WTC11 (cell line): ENCODE measurements around the gene CHPF.

Source experiments
- TCF7 ChIP-seq: sonication (generic); formaldehyde crosslinking; IDR thresholded peaks from 2 replicates; pipeline ENCODE4 v1.8.0; 2022; ENCODE audit warnings: mild to moderate bottlenecking, low read depth, missing genetic modification reagents, moderate library complexity
- TEAD4 ChIP-seq: sonication (generic); formaldehyde crosslinking; IDR thresholded peaks from 2 replicates; pipeline ENCODE4 v1.8.0; 2022; ENCODE audit warnings: mild to moderate bottlenecking, missing genetic modification reagents
- TF ChIP-seq, protein P1 (sequence below): fragments of 200-600 bp; IDR thresholded peaks from 2 replicates; pipeline ENCODE4 v1.8.0; 2022; ENCODE audit warnings: antibody characterized with exemption

- TF ChIP-seq, protein P1, sequence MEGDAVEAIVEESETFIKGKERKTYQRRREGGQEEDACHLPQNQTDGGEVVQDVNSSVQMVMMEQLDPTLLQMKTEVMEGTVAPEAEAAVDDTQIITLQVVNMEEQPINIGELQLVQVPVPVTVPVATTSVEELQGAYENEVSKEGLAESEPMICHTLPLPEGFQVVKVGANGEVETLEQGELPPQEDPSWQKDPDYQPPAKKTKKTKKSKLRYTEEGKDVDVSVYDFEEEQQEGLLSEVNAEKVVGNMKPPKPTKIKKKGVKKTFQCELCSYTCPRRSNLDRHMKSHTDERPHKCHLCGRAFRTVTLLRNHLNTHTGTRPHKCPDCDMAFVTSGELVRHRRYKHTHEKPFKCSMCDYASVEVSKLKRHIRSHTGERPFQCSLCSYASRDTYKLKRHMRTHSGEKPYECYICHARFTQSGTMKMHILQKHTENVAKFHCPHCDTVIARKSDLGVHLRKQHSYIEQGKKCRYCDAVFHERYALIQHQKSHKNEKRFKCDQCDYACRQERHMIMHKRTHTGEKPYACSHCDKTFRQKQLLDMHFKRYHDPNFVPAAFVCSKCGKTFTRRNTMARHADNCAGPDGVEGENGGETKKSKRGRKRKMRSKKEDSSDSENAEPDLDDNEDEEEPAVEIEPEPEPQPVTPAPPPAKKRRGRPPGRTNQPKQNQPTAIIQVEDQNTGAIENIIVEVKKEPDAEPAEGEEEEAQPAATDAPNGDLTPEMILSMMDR, result no peak
- no peak for TF ChIP-seq TCF7 (CRISPR knock-in tag)
- no peak for TF ChIP-seq TEAD4 (CRISPR knock-in tag)
Measured at GRCh38 chr2:219516888-219517287, 26.7 kb downstream of the CHPF start.
